HepG2 (cell line): ENCODE data around the gene AANAT. TPM values are rescaled to one million over a fixed set of nuclear protein-coding genes. Genes with fewer than 3 reads are reported as not detected.

ENCODE experiments used
- KMT2B ChIP-seq: IDR thresholded peaks from 2 replicates; pipeline ENCODE4 v1.6.1; 2016; ENCODE audit warnings: missing genetic modification reagents, missing compliant biosample characterization
- MLXIP ChIP-seq: sonication (generic); formaldehyde crosslinking; IDR thresholded peaks from 2 replicates; pipeline ENCODE4 v1.9.0; 2021; ENCODE audit warnings: missing genetic modification reagents, borderline replicate concordance
- NKX3-1 ChIP-seq: sonication (generic); formaldehyde crosslinking; IDR thresholded peaks from 2 replicates; pipeline ENCODE4 v1.5.0; 2020; ENCODE audit warnings: missing genetic modification reagents
- NRL ChIP-seq: sonication (generic); formaldehyde crosslinking; IDR thresholded peaks from 2 replicates; pipeline ENCODE4 v1.5.0; 2020; ENCODE audit warnings: missing genetic modification reagents, mild to moderate bottlenecking, moderate library complexity, borderline replicate concordance
- PHF8 ChIP-seq: sonication (generic); formaldehyde crosslinking; IDR thresholded peaks from 2 replicates; pipeline ENCODE4 v1.5.0; 2020; ENCODE audit warnings: missing genetic modification reagents
- PITX1 ChIP-seq: sonication (generic); formaldehyde crosslinking; IDR thresholded peaks from 2 replicates; pipeline ENCODE4 v1.5.1; 2020; ENCODE audit warnings: mild to moderate bottlenecking, missing genetic modification reagents
- PRDM15 ChIP-seq: sonication (generic); formaldehyde crosslinking; IDR thresholded peaks from 2 replicates; pipeline ENCODE4 v1.4.0; 2020; ENCODE audit warnings: missing genetic modification reagents
- SMAD3 ChIP-seq: sonication (generic); formaldehyde crosslinking; IDR thresholded peaks from 2 replicates; pipeline ENCODE4 v1.4.0; 2020; ENCODE audit warnings: missing genetic modification reagents
- ZNF180 ChIP-seq: sonication (generic); formaldehyde crosslinking; IDR thresholded peaks from 2 replicates; pipeline ENCODE4 v1.4.0; 2020; ENCODE audit warnings: low read depth, missing genetic modification reagents, borderline replicate concordance
- ZNF264 ChIP-seq: sonication (generic); formaldehyde crosslinking; IDR thresholded peaks from 2 replicates; pipeline ENCODE4 v1.4.0; 2020; ENCODE audit warnings: missing genetic modification reagents
- ZNF292 ChIP-seq: sonication (generic); formaldehyde crosslinking; IDR thresholded peaks from 2 replicates; pipeline ENCODE4 v1.8.1; 2022; ENCODE audit warnings: mild to moderate bottlenecking, low read depth, missing genetic modification reagents, borderline replicate concordance
- ZNF317 ChIP-seq: sonication (generic); formaldehyde crosslinking; IDR thresholded peaks from 2 replicates; pipeline ENCODE4 v1.5.0; 2020; ENCODE audit warnings: mild to moderate bottlenecking, missing genetic modification reagents
- ZNF34 ChIP-seq: sonication (generic); formaldehyde crosslinking; IDR thresholded peaks from 2 replicates; pipeline ENCODE4 v1.4.0; 2020; ENCODE audit warnings: mild to moderate bottlenecking, missing genetic modification reagents, borderline replicate concordance
- ZNF598 ChIP-seq: sonication (generic); formaldehyde crosslinking; IDR thresholded peaks from 2 replicates; pipeline ENCODE4 v1.5.1; 2020; ENCODE audit warnings: mild to moderate bottlenecking, missing genetic modification reagents, borderline replicate concordance
- ZNF747 ChIP-seq: sonication (generic); formaldehyde crosslinking; IDR thresholded peaks from 2 replicates; pipeline ENCODE4 v1.8.1; 2023; ENCODE audit warnings: missing genetic modification reagents, mild to moderate bottlenecking, borderline replicate concordance
- ZNF766 ChIP-seq: sonication (generic); formaldehyde crosslinking; IDR thresholded peaks from 2 replicates; pipeline ENCODE4 v1.5.0; 2020; ENCODE audit warnings: missing genetic modification reagents, borderline replicate concordance
- ZNF781 ChIP-seq: sonication (generic); formaldehyde crosslinking; IDR thresholded peaks from 2 replicates; pipeline ENCODE4 v1.5.1; 2020; ENCODE audit warnings: borderline replicate concordance, mild to moderate bottlenecking, missing genetic modification reagents; ENCODE audit errors: not compliant biosample characterization
- polyA plus RNA-seq, 8 experiments: library from polyadenylated mRNA; depleted of rRNA in 3 of 8; stranded (reverse) in 7 of 8; unstranded in 1 of 8; fragments of >200 nt; fragmentation: Illumina TruSeq in 4 of 8; extraction: Trizol in 4 of 8; gene quantifications; 2 replicates each; pipeline versions ENCODE4 v1.2.1 to v1.2.3, GENCODE V29; 2011 to 2016; ENCODE audit warnings: low read depth in 4 of 8, missing spikeins in 1 of 8, mixed read lengths in 1 of 8; ENCODE audit not compliant: insufficient read depth in 1 of 8
- total RNA-seq, 5 experiments: library from RNA; depleted of rRNA; stranded (reverse); fragments of >200 nt; fragmentation: Illumina TruSeq; extraction: Trizol; gene quantifications; 2 replicates each; pipeline ENCODE4 v1.2.3, GENCODE V29; 2016; ENCODE audit warnings: low read depth in 1 of 5
- TF ChIP-seq, protein P1 (sequence below): sonication (generic); formaldehyde crosslinking; IDR thresholded peaks from 2 replicates; pipeline ENCODE4 v1.5.1; 2020; ENCODE audit warnings: mild to moderate bottlenecking, missing genetic modification reagents

The AANAT gene
- total and polyA plus RNA-seq, 2 of the 13 experiments (the other 11 are each of a cell fraction or from before 2014, with no cell fraction given): 0.07 TPM; not detected in 1

- TF ChIP-seq ZNF317 (CRISPR knock-in tag): peak; percentile 36; the same call in 1 of the 2 replicates
- 0 out of 2 replicates have a peak, but pooled peaks have one; percentile 2 for TF ChIP-seq MLXIP (CRISPR knock-in tag)
- TF ChIP-seq ZNF598 (CRISPR knock-in tag): 0 out of 2 replicates have a peak, but pooled peaks have one; percentile 11
- TF ChIP-seq PRDM15 (CRISPR knock-in tag): 0 out of 2 replicates have a peak, but pooled peaks have one; percentile 14
- no peak for TF ChIP-seq ZNF264 (CRISPR knock-in tag)
- TF ChIP-seq NKX3-1 (CRISPR knock-in tag): peak; percentile 50; the same call in 1 of the 2 replicates
- no peak for TF ChIP-seq ZNF34
- TF ChIP-seq, protein P1, sequence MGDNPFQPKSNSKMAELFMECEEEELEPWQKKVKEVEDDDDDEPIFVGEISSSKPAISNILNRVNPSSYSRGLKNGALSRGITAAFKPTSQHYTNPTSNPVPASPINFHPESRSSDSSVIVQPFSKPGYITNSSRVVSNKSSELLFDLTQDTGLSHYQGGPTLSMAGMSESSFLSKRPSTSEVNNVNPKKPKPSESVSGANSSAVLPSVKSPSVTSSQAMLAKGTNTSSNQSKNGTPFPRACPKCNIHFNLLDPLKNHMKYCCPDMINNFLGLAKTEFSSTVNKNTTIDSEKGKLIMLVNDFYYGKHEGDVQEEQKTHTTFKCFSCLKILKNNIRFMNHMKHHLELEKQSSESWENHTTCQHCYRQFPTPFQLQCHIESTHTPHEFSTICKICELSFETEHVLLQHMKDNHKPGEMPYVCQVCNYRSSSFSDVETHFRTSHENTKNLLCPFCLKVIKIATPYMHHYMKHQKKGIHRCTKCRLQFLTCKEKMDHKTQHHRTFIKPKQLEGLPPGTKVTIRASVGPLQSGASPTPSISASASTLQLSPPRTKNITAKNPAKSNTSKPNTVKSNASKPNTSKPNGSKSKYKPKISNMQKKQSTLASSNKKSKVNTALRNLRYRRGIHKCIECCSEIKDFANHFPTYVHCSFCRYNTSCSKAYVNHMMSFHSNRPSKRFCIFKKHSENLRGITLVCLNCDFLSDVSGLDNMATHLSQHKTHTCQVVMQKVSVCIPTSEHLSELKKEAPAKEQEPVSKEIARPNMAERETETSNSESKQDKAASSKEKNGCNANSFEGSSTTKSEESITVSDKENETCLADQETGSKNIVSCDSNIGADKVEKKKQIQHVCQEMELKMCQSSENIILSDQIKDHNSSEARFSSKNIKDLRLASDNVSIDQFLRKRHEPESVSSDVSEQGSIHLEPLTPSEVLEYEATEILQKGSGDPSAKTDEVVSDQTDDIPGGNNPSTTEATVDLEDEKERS (CRISPR knock-in tag): 0 out of 2 replicates have a peak, but pooled peaks have one; percentile 28
- peak; percentile 38 for TF ChIP-seq PHF8 (CRISPR knock-in tag)
- 0 out of 2 replicates have a peak, but pooled peaks have one; percentile 25 for TF ChIP-seq ZNF180 (CRISPR knock-in tag)
- TF ChIP-seq PITX1 (CRISPR knock-in tag): peak; percentile 50; the same call in 1 of the 2 replicates
- TF ChIP-seq ZNF766 (CRISPR knock-in tag): peak; percentile 10; the same call in 1 of the 2 replicates
- peak; percentile 55 for TF ChIP-seq ZNF781 (CRISPR knock-in tag)
- no peak for TF ChIP-seq NRL (CRISPR knock-in tag)
- peak; percentile 42; the same call in 1 of the 2 replicates for TF ChIP-seq SMAD3
- TF ChIP-seq ZNF747 (CRISPR knock-in tag): 0 out of 2 replicates have a peak, but pooled peaks have one; percentile 19
- TF ChIP-seq KMT2B: peak; percentile 52; the same call in 1 of the 2 replicates
- peak; percentile 24; the same call in 1 of the 2 replicates for TF ChIP-seq ZNF292 (CRISPR knock-in tag)
Observed at GRCh38 chr17:76452127-76452659, 15.2 kb upstream of the AANAT start (continued).
